Urinary bladder (tissue), 4 donors: ENCODE measurements around the gene MUL1. TPM values are rescaled to one million over a fixed set of nuclear protein-coding genes. Genes with fewer than 3 reads are reported as not detected.

Experiments
- DNase-seq: peaks from one replicate; pipeline ENCODE4 v3.0.0-alpha.2; 2015; ENCODE audit errors: extremely low spot score
- H3K27ac ChIP-seq: one replicate; pipeline ENCODE4 v1.5.1; 2013; ENCODE audit warnings: low read depth, mild to moderate bottlenecking, moderate library complexity
- H3K36me3 ChIP-seq: one replicate; pipeline ENCODE4 v1.6.1; 2013; ENCODE audit warnings: mild to moderate bottlenecking, moderate library complexity; ENCODE audit not compliant: insufficient read depth
- H3K4me1 ChIP-seq: one replicate; pipeline ENCODE4 v1.6.1; 2013; ENCODE audit warnings: mild to moderate bottlenecking, moderate library complexity; ENCODE audit not compliant: insufficient read depth
- H3K4me3 ChIP-seq: one replicate; pipeline ENCODE4 v1.5.1; 2013; ENCODE audit warnings: low read depth, low read length
- WGBS: extraction: QIAGEN DNeasy Blood & Tissue Kit; methylation state at CpG from one replicate; pipeline ENCODE4 v1.1.7; 2013; 5-methylcytosine and 5-hydroxymethylcytosine counted together
- polyA plus RNA-seq: library from polyadenylated mRNA; stranded (reverse); fragments of 200-250 nt; gene quantifications from one replicate; pipeline ENCODE4 v1.2.3, GENCODE V29; 2013
- total RNA-seq: library from RNA; depleted of rRNA; stranded (reverse); fragments of >200 nt; gene quantifications from one replicate; pipeline ENCODE4 v1.2.3, GENCODE V29; 2014
- donor health status: healthy with polysubstance abuse.
- donor health status: healthy.

Gene MUL1
- total and polyA plus RNA-seq, 2 donors = 13.9 to 36.5 TPM

- H3K4me3 ChIP-seq = no peak overlapping the region
- H3K36me3 ChIP-seq = no peaks in the 10 kb centered on the region
- WGBS = 89% methylated on average over 2 of the region's 2 CpGs
- H3K4me1 ChIP-seq = no peaks in the 10 kb centered on the region
- no peak overlapping the region for H3K27ac ChIP-seq
- DNase-seq = no peak
These were observed 49.2 kb downstream of the MUL1 start for GRCh38 chr1:20458717-20459116.

GRCh38 chr1:20454004-20454403 lies 53.9 kb downstream of the MUL1 start:
- Histone ChIP-seq H3K27ac (no peak overlapping the region), H3K36me3 (no peaks in the 10 kb centered on the region), H3K4me3 (no peak overlapping the region), H3K4me1 (no peaks in the 10 kb centered on the region)
- DNase-seq = no peak
- 96% methylated on average over 4 of the region's 4 CpGs for WGBS

- no peaks in the 10 kb centered on the region for H3K36me3 ChIP-seq
- H3K4me1 ChIP-seq = no peaks in the 10 kb centered on the region
- 72% methylated on average over 4 of the region's 4 CpGs for WGBS
- DNase-seq = no peak
- no peak overlapping the region for H3K4me3 ChIP-seq
- H3K27ac ChIP-seq = no peak overlapping the region
These were observed 58.1 kb downstream of the MUL1 start for GRCh38 chr1:20449735-20450311.

Other genes starting within 250 kb of the MUL1 start
- 0.58 TPM for gene VWA5B1, start 217.3 kb downstream of the MUL1 start, total RNA-seq
- gene VWA5B1, start 217.3 kb downstream of the MUL1 start, polyA plus RNA-seq = 0.51 TPM
- gene CAMK2N1, start 21.9 kb downstream of the MUL1 start, total RNA-seq = 17.1 TPM
- 22.0 TPM for gene CAMK2N1, start 21.9 kb downstream of the MUL1 start, polyA plus RNA-seq
- 1.1 TPM for gene FAM43B, start 44.4 kb upstream of the MUL1 start, total RNA-seq
- gene FAM43B, start 44.4 kb upstream of the MUL1 start, polyA plus RNA-seq = 0.37 TPM
- 0.53 TPM for gene CDA, start 80.9 kb upstream of the MUL1 start, total RNA-seq
- gene CDA, start 80.9 kb upstream of the MUL1 start, polyA plus RNA-seq = 5.1 TPM
- 37.3 TPM for gene PINK1, start 125.3 kb upstream of the MUL1 start, total RNA-seq
- gene PINK1, start 125.3 kb upstream of the MUL1 start, polyA plus RNA-seq = 112 TPM
- 132 TPM for gene DDOST, start 153.2 kb upstream of the MUL1 start, total RNA-seq
- gene DDOST, start 153.2 kb upstream of the MUL1 start, polyA plus RNA-seq = 169 TPM
- gene KIF17, start 209.9 kb upstream of the MUL1 start, total RNA-seq = 2.0 TPM
- gene KIF17, start 209.9 kb upstream of the MUL1 start, polyA plus RNA-seq = 3.2 TPM
- gene SH2D5, start 224.6 kb upstream of the MUL1 start, total RNA-seq = not detected
- 0.10 TPM for gene SH2D5, start 224.6 kb upstream of the MUL1 start, polyA plus RNA-seq